ENCODE measurements around the gene LETMD1.

DNA sequence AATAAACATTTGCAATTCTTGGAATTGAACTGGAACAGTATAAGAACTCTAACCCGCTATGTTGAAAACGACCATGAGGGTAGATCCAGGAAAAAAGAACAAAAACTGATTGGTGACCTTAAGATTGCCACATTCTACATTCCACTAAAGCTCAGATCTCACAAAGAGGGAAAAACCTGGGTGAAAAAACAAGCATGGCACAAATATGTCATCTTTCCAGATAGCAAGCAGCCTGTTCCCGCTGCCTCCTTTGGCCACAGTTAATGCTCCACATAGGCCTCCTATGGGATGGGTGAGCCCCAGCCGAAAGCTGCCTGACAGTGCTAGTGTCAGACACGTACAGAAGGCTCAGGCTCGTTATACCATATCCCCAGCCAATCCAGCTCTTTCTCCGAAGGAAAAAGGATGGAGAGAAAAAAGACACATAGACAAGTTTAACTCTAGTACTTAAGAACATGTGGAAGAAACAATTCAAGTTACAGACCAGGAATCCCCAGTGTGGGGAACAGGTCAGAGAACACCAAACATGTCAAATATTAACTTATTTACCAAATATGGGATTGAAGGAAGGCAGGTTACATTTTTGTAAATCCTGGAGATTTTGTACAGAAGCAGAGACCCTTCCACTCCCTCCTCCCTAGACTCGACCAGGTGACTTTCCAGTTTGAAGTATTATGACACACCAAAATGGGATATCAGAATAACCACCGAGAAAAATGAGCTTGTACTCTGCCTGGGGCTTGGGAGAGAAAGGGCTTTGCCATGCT lies 14.7 kb downstream of the LETMD1 start:
- TF ChIP-seq ARID1B (IDR thresholded peaks at IDR 0.05) (no peak), CC2D1A (IDR thresholded peaks at IDR 0.05) (no peak), SIN3A (IDR thresholded peaks at IDR 0.05; ENCODE audit: borderline replicate concordance in 2 of 2, control insufficient read depth in 1 of 2, low read depth in 2 of 2, low read length in 2 of 2) (no peak), EZH2 (IDR thresholded peaks at IDR 0.05; ENCODE audit: borderline replicate concordance, low read depth, low read length) (no peak), ZNF785 (CRISPR knock-in tag; IDR thresholded peaks at IDR 0.05) (no peak), PHF8 (IDR thresholded peaks at IDR 0.05; ENCODE audit: borderline replicate concordance, low read length) (no peak), ZBTB7A (IDR thresholded peaks at IDR 0.05; ENCODE audit: borderline replicate concordance, control insufficient read depth, low read depth, low read length) (no peak), GABPB1 (CRISPR knock-in tag; IDR thresholded peaks at IDR 0.05) (no peak)
- TF ChIP-seq, protein P1, sequence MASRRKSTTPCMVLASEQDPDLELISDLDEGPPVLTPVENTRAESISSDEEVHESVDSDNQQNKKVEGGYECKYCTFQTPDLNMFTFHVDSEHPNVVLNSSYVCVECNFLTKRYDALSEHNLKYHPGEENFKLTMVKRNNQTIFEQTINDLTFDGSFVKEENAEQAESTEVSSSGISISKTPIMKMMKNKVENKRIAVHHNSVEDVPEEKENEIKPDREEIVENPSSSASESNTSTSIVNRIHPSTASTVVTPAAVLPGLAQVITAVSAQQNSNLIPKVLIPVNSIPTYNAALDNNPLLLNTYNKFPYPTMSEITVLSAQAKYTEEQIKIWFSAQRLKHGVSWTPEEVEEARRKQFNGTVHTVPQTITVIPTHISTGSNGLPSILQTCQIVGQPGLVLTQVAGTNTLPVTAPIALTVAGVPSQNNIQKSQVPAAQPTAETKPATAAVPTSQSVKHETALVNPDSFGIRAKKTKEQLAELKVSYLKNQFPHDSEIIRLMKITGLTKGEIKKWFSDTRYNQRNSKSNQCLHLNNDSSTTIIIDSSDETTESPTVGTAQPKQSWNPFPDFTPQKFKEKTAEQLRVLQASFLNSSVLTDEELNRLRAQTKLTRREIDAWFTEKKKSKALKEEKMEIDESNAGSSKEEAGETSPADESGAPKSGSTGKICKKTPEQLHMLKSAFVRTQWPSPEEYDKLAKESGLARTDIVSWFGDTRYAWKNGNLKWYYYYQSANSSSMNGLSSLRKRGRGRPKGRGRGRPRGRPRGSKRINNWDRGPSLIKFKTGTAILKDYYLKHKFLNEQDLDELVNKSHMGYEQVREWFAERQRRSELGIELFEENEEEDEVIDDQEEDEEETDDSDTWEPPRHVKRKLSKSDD (conservative IDR thresholded peaks at IDR 0.05; ENCODE audit: low read length), result no peak

Data from K562 (cell line).